DOHH2 (cell line): ENCODE results near the gene SLC15A4.

Source experiments
- H3F3A ChIP-seq: fragments of 200-600 bp; sonication (generic), shearing (Covaris generic); 2 replicates; pipeline ENCODE4 v1.6.0; 2016; ENCODE audit warnings: antibody characterized with exemption, mild to moderate bottlenecking; ENCODE audit not compliant: control insufficient read depth, insufficient read depth
- H3K27ac ChIP-seq: fragments of 200-600 bp; sonication (generic); 2 replicates; pipeline ENCODE4 v1.5.1; 2014; ENCODE audit warnings: low read depth, mild to moderate bottlenecking, low read length, moderate library complexity
- H3K27me3 ChIP-seq: fragments of 200-600 bp; sonication (generic); 2 replicates; pipeline ENCODE4 v1.6.1; 2014; ENCODE audit warnings: mild to moderate bottlenecking, low read length, mixed read lengths; ENCODE audit not compliant: control insufficient read depth
- H3K36me3 ChIP-seq: fragments of 200-600 bp; sonication (generic); 2 replicates; pipeline ENCODE4 v1.6.1; 2014; ENCODE audit warnings: mild to moderate bottlenecking, low read length, moderate library complexity, mixed read lengths; ENCODE audit not compliant: control insufficient read depth
- H3K4me1 ChIP-seq: fragments of 200-600 bp; sonication (generic); 2 replicates; pipeline ENCODE4 v1.6.1; 2014; ENCODE audit warnings: mild to moderate bottlenecking, low read length, mixed read lengths; ENCODE audit not compliant: control insufficient read depth
- H3K4me2 ChIP-seq: fragments of 200-600 bp; sonication (generic); 2 replicates; pipeline ENCODE4 v1.6.0; 2014; ENCODE audit warnings: mild to moderate bottlenecking, low read length, moderate library complexity
- H3K4me3 ChIP-seq: fragments of 200-600 bp; sonication (generic); 2 replicates; pipeline ENCODE4 v1.5.1; 2014; ENCODE audit warnings: mild to moderate bottlenecking, low read length, mixed read lengths
- H3K79me2 ChIP-seq: fragments of 200-600 bp; sonication (generic); 2 replicates; pipeline ENCODE4 v1.6.1; 2014; ENCODE audit warnings: mild to moderate bottlenecking, low read length, mixed read lengths; ENCODE audit not compliant: control insufficient read depth
- H3K9me2 ChIP-seq: fragments of 200-600 bp; sonication (generic); replicated peaks from 2 replicates; pipeline ENCODE4 v1.6.1; 2014; ENCODE audit warnings: mild to moderate bottlenecking, low read length, mixed read lengths; ENCODE audit not compliant: control insufficient read depth
- H3K9me3 ChIP-seq: fragments of 200-600 bp; sonication (generic); 2 replicates; pipeline ENCODE4 v1.6.1; 2014; ENCODE audit warnings: antibody characterized with exemption, low read length, mixed read lengths; ENCODE audit not compliant: control insufficient read depth, insufficient read depth
- H4K20me1 ChIP-seq: fragments of 200-600 bp; sonication (generic); 2 replicates; pipeline ENCODE4 v1.6.0; 2014; ENCODE audit warnings: low read depth, mild to moderate bottlenecking, antibody characterized with exemption, low read length, moderate library complexity; ENCODE audit not compliant: control insufficient read depth, insufficient read depth
- CTCF ChIP-seq: fragments of 200-600 bp; sonication (generic); IDR thresholded peaks from one replicate; pipeline ENCODE4 v1.5.1; 2014; ENCODE audit warnings: antibody characterized with exemption, mild to moderate bottlenecking, low read depth, low read length; ENCODE audit not compliant: poor library complexity, severe bottlenecking
- EZH2phosphoT487 ChIP-seq: fragments of 200-600 bp; sonication (generic); IDR thresholded peaks from 2 replicates; pipeline ENCODE4 v1.6.1; 2017; ENCODE audit warnings: borderline replicate concordance, mild to moderate bottlenecking, antibody characterized with exemption, low read length, moderate library complexity, mixed read lengths

SLC15A4 gene

GRCh38 chr12:128867466-128867865, 43.7 kb upstream of the SLC15A4 start:
- TF ChIP-seq EZH2phosphoT487 (no peak), CTCF (no peak)
- no peaks in the 10 kb centered on the region for H3K27me3 ChIP-seq
- no peaks in the 10 kb centered on the region for H3K9me2 ChIP-seq
- H3K9me3 ChIP-seq: no peaks in the 10 kb centered on the region
- H3K4me1 ChIP-seq: no peaks in the 10 kb centered on the region
- no peaks in the 10 kb centered on the region for H3K36me3 ChIP-seq
- no peak overlapping the region for H3K4me3 ChIP-seq
- no peak overlapping the region for H3K4me2 ChIP-seq
- H3K27ac ChIP-seq: no peak overlapping the region
- H4K20me1 ChIP-seq: no peaks in the 10 kb centered on the region
- H3F3A ChIP-seq: no peaks in the 10 kb centered on the region
- no peaks in the 10 kb centered on the region for H3K79me2 ChIP-seq

- H3K27ac ChIP-seq: no peak overlapping the region
- no peaks in the 10 kb centered on the region for H3K79me2 ChIP-seq
- no peaks in the 10 kb centered on the region for H3F3A ChIP-seq
- no peaks in the 10 kb centered on the region for H3K36me3 ChIP-seq
- no peak overlapping the region for H3K4me3 ChIP-seq
- no peaks in the 10 kb centered on the region for H3K4me1 ChIP-seq
- no peak for TF ChIP-seq CTCF
- H3K9me3 ChIP-seq: no peaks in the 10 kb centered on the region
- no peaks in the 10 kb centered on the region for H3K9me2 ChIP-seq
- H3K27me3 ChIP-seq: no peaks in the 10 kb centered on the region
- H3K4me2 ChIP-seq: no peak overlapping the region
- H4K20me1 ChIP-seq: no peaks in the 10 kb centered on the region
Observed at GRCh38 chr12:128864516-128865186, 40.9 kb upstream of the SLC15A4 start.

- Histone ChIP-seq H4K20me1 (no peaks in the 10 kb centered on the region), H3K36me3 (no peaks in the 10 kb centered on the region), H3K27ac (no peak overlapping the region), H3F3A (no peaks in the 10 kb centered on the region), H3K4me2 (no peak overlapping the region), H3K9me2 (no peaks in the 10 kb centered on the region), H3K4me3 (no peak overlapping the region), H3K79me2 (no peaks in the 10 kb centered on the region), H3K4me1 (no peaks in the 10 kb centered on the region), H3K9me3 (no peaks in the 10 kb centered on the region), H3K27me3 (no peaks in the 10 kb centered on the region)
- no peak for TF ChIP-seq CTCF
Observed at GRCh38 chr12:128863957-128864356, 40.2 kb upstream of the SLC15A4 start.
